Glutamatergic neuron (in vitro differentiated cells): ENCODE results near the gene TAF5L. TPM values are rescaled to one million over a fixed set of nuclear protein-coding genes. Genes with fewer than 3 reads are reported as not detected.
"Not testable (repeated sequence)": the region's sequence is repeated elsewhere in the genome, so short reads cannot be mapped to it uniquely, and the experiment has no call there.

ENCODE experiments used
- DNase-seq: peaks from one replicate; pipeline ENCODE4 v3.0.0; 2022
- H3K27ac Mint-ChIP-seq: one replicate; pipeline ENCODE4 v1.8.0; 2020; ENCODE audit warnings: mild to moderate bottlenecking, mixed read lengths, inconsistent platforms; ENCODE audit not compliant: unreplicated experiment
- H3K27me3 Mint-ChIP-seq: one replicate; pipeline ENCODE4 v1.8.0; 2020; ENCODE audit warnings: mild to moderate bottlenecking, moderate library complexity, mixed read lengths, inconsistent platforms; ENCODE audit not compliant: unreplicated experiment
- H3K36me3 Mint-ChIP-seq: one replicate; pipeline ENCODE4 v1.8.0; 2020; ENCODE audit warnings: mild to moderate bottlenecking, mixed read lengths, inconsistent platforms; ENCODE audit not compliant: unreplicated experiment
- H3K4me1 Mint-ChIP-seq: one replicate; pipeline ENCODE4 v1.8.0; 2020; ENCODE audit warnings: mild to moderate bottlenecking, low read depth, mixed read lengths, inconsistent platforms; ENCODE audit not compliant: unreplicated experiment
- H3K4me3 Mint-ChIP-seq: one replicate; pipeline ENCODE4 v1.8.0; 2020; ENCODE audit warnings: mild to moderate bottlenecking, mixed read lengths, inconsistent platforms; ENCODE audit not compliant: unreplicated experiment
- H3K9me3 Mint-ChIP-seq: one replicate; pipeline ENCODE4 v1.8.0; 2020; ENCODE audit warnings: mild to moderate bottlenecking, moderate library complexity, mixed read lengths, inconsistent platforms; ENCODE audit not compliant: unreplicated experiment
- CTCF ChIP-seq: fragments of 200-600 bp; sonication (generic); IDR thresholded peaks from one replicate; pipeline ENCODE4 v1.5.0; 2021; ENCODE audit not compliant: partially characterized antibody, unreplicated experiment
- total RNA-seq: library from RNA; stranded (reverse); fragmentation: NEBNext Ultra II Directional; extraction: Animal tissue kit (Norgen Biotek cat#: 25700); gene quantifications from one replicate; pipeline ENCODE4 v1.2.1, GENCODE V29; 2021; ENCODE audit not compliant: unreplicated experiment

Gene TAF5L
- total RNA-seq, 1 donor from 2014 or later = 19.6 TPM

- Mint-ChIP-seq H3K27ac (peak overlapping the region; percentile 20), H3K9me3 (peaks cover 7% of the 10 kb centered on the region)
These were observed 1.3 kb downstream of the TAF5L start for GRCh38 chr1:229624521-229625070.

GRCh38 chr1:229623838-229624237 is 2.1 kb downstream of the TAF5L start:
- H3K27ac Mint-ChIP-seq = no peak overlapping the region
- no peak for TF ChIP-seq CTCF
- peaks cover 18% of the 10 kb centered on the region for H3K4me1 Mint-ChIP-seq
- no peak for DNase-seq
- H3K9me3 Mint-ChIP-seq = peaks cover 7% of the 10 kb centered on the region
- peaks cover 2% of the 10 kb centered on the region for H3K27me3 Mint-ChIP-seq
- H3K4me3 Mint-ChIP-seq = peak overlapping the region; percentile 48
- no peaks in the 10 kb centered on the region for H3K36me3 Mint-ChIP-seq

More at GRCh38 chr1:229624521-229625070, 1.3 kb downstream of the TAF5L start:
- Mint-ChIP-seq H3K4me3 (peak overlapping the region; percentile 97), H3K36me3 (no peaks in the 10 kb centered on the region), H3K4me1 (peaks cover 18% of the 10 kb centered on the region), H3K27me3 (peaks cover 2% of the 10 kb centered on the region)
- no peak for TF ChIP-seq CTCF
- DNase-seq = no peak

- peaks cover 18% of the 10 kb centered on the region for H3K4me1 Mint-ChIP-seq
- H3K4me3 Mint-ChIP-seq = no peak overlapping the region
- no peak for TF ChIP-seq CTCF
- peaks cover 7% of the 10 kb centered on the region for H3K9me3 Mint-ChIP-seq
- H3K27me3 Mint-ChIP-seq = peaks cover 2% of the 10 kb centered on the region
- no peaks in the 10 kb centered on the region for H3K36me3 Mint-ChIP-seq
- no peak for DNase-seq
- no peak overlapping the region for H3K27ac Mint-ChIP-seq
These were observed 2.7 kb downstream of the TAF5L start for GRCh38 chr1:229623225-229623624.

- H3K4me3 Mint-ChIP-seq, H3K27ac Mint-ChIP-seq, H3K9me3 Mint-ChIP-seq, H3K36me3 Mint-ChIP-seq, DNase-seq, H3K27me3 Mint-ChIP-seq: not testable (repeated sequence)
- H3K4me1 Mint-ChIP-seq = peaks cover 18% of the 10 kb centered on the region
These were observed 3.2 kb downstream of the TAF5L start for GRCh38 chr1:229622641-229623120.

DNA sequence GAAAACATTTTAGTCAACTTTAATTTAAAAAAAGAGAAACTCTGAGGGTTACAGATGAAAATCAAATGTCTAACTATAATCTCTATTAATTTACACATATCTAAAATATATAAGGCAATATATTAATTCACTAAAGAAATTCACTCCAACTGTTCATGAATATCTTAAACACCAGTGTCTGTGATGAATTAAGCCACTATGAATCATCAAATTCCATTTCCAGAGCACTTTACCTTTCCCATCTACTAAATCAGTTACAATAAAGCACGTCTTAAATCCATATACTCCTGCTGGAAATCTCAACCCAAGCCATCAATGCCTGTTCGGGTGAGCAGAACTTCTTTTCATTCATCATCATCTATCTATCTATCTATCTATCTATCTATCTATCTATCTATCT is 4.3 kb downstream of the TAF5L start:
- Mint-ChIP-seq H3K36me3 (no peaks in the 10 kb centered on the region), H3K4me3 (no peak overlapping the region), H3K27me3 (peaks cover 2% of the 10 kb centered on the region), H3K9me3 (peaks cover 7% of the 10 kb centered on the region), H3K4me1 (peaks cover 13% of the 10 kb centered on the region), H3K27ac (no peak overlapping the region)
- no peak for DNase-seq
- no peak for TF ChIP-seq CTCF
